GM13976 (cell line): ENCODE measurements around the gene SLC25A51.

Source experiments
- DNase-seq: peaks from one replicate; pipeline ENCODE4 v3.0.0; 2012; ENCODE audit warnings: low spot score
- CTCF ChIP-seq: IDR thresholded peaks from 2 replicates; pipeline ENCODE4 v1.5.1; 2012; ENCODE audit warnings: borderline replicate concordance, mild to moderate bottlenecking; ENCODE audit not compliant: insufficient read depth; ENCODE audit errors: extremely low read depth, missing control alignments, control extremely low read depth
- in situ Hi-C: fragments of 300-500 bp; cut with MboI; formaldehyde crosslinking; loops from one replicate; pipeline ENCODE4 v1.12.0; 2022; ENCODE audit warnings: low sequenced_read_pairs, mixed read lengths, inconsistent platforms; ENCODE audit not compliant: unreplicated experiment

SLC25A51 gene

GRCh38 chr9:37927601-37928551 lies 23.9 kb upstream of the SLC25A51 start:
- no peak for TF ChIP-seq CTCF
- DNase-seq, result no peak
- in situ Hi-C loops, result no loop called here

- no peak for TF ChIP-seq CTCF
- no peak for DNase-seq
- in situ Hi-C loops, result no loop called here
Observed at GRCh38 chr9:37927132-37927531, 23.2 kb upstream of the SLC25A51 start.

GRCh38 chr9:37926737-37927118 lies 22.8 kb upstream of the SLC25A51 start:
- DNase-seq, result no peak
- no peak for TF ChIP-seq CTCF
- in situ Hi-C loops, result no loop called here

- in situ Hi-C loops, result no loop called here
- TF ChIP-seq CTCF, result no peak
- DNase-seq, result no peak
Observed at GRCh38 chr9:37925786-37926736, 22.1 kb upstream of the SLC25A51 start.

GRCh38 chr9:37925006-37925405 lies 21.1 kb upstream of the SLC25A51 start:
- in situ Hi-C loops, result no loop called here
- no peak for TF ChIP-seq CTCF
- no peak for DNase-seq

GRCh38 chr9:37924538-37924937 lies 20.6 kb upstream of the SLC25A51 start:
- in situ Hi-C loops, result no loop called here
- TF ChIP-seq CTCF, result no peak
- no peak for DNase-seq
